Transverse colon (tissue), 4 donors: ENCODE results near the gene GARIN3. TPM values are rescaled to one million over a fixed set of nuclear protein-coding genes. Genes with fewer than 3 reads are reported as not detected.

Source experiments
- DNase-seq: peaks from one replicate; pipeline ENCODE4 v3.0.0-alpha.2; 2019
- H3K27ac ChIP-seq, 4 donors: fragments of 200-600 bp; sonication (generic); 2 replicates each; pipeline ENCODE4 v1.5.1; 2016 to 2018; ENCODE audit warnings: inconsistent platforms in 4 of 4
- H3K27me3 ChIP-seq: fragments of 200-600 bp; sonication (generic); 2 replicates; pipeline ENCODE4 v1.5.1; 2017; ENCODE audit warnings: inconsistent platforms
- H3K36me3 ChIP-seq, 4 donors: fragments of 200-600 bp; sonication (generic); 2 replicates each; pipeline ENCODE4 v1.5.1; 2017 to 2019; ENCODE audit warnings: inconsistent platforms in 4 of 4
- H3K4me1 ChIP-seq, 4 donors: fragments of 200-600 bp; sonication (generic); 2 replicates each; pipeline ENCODE4 v1.5.1; 2017 to 2020; ENCODE audit warnings: inconsistent platforms in 4 of 4
- H3K4me3 ChIP-seq, 4 donors: fragments of 200-600 bp; sonication (generic); 1 replicate in 1 of 4; 2 replicates in 3 of 4; pipeline versions ENCODE4 v1.5.1 to v1.6.1; 2017 to 2019; ENCODE audit warnings: inconsistent platforms in 4 of 4
- H3K9me3 ChIP-seq, 2 donors: fragments of 200-600 bp; sonication (generic); 2 replicates each; pipeline ENCODE4 v1.5.1; 2017 to 2019; ENCODE audit warnings: inconsistent platforms in 2 of 2
- CTCF ChIP-seq, 5 experiments: fragments of 200-600 bp in 3 of 5; fragments of 450-650 bp in 2 of 5; sonication (generic) in 3 of 5; IDR thresholded peaks; 1 replicate in 2 of 5; 2 replicates in 3 of 5; pipeline ENCODE4 v1.5.1; 2016 to 2017; ENCODE audit warnings: antibody characterized with exemption in 5 of 5, inconsistent platforms in 3 of 5, mild to moderate bottlenecking in 2 of 5, moderate library complexity in 1 of 5
- EP300 ChIP-seq: sonication (generic); formaldehyde crosslinking; IDR thresholded peaks from one replicate; pipeline ENCODE4 v1.6.1; 2017; ENCODE audit warnings: antibody characterized with exemption, low read depth
- POLR2A ChIP-seq: fragments of 450-650 bp; IDR thresholded peaks from one replicate; pipeline ENCODE4 v1.6.1; 2016; ENCODE audit warnings: antibody characterized with exemption, mild to moderate bottlenecking, moderate library complexity
- POLR2AphosphoS5 ChIP-seq, 3 donors: sonication (generic); formaldehyde crosslinking; IDR thresholded peaks; one replicate each; pipeline ENCODE4 v1.6.1; 2016; ENCODE audit warnings: antibody characterized with exemption in 3 of 3
- WGBS, 2 donors: methylation state at CpG; one replicate each; pipeline ENCODE4 v1.1.5; 2018; ENCODE audit warnings: low coverage in 1 of 2; 5-methylcytosine and 5-hydroxymethylcytosine counted together
- in situ Hi-C, 4 donors: fragments of 200-750 bp; cut with MboI; loops; one replicate each; pipeline versions ENCODE4 v1.15.0 to v1.15.1; 2017; ENCODE audit warnings: low sequenced_read_pairs in 3 of 4, low pct_ligation_motif_present in 1 of 4, low pct_unique_long_range_greater_than_20kb in 1 of 4
- intact Hi-C: fragments of 100-400 bp; cut with DNase I; formaldehyde crosslinking; loops from one replicate; pipeline ENCODE4 v1.15.1; 2023; ENCODE audit warnings: low total_unique reads
- total RNA-seq, 4 donors: library from RNA; depleted of rRNA; stranded (reverse); fragments of >200 nt; gene quantifications; one replicate each; pipeline ENCODE4 v1.1.0, GENCODE V29; 2016

The GARIN3 gene
- total RNA-seq, 4 donors from 2014 or later = not detected

- no peaks in the 10 kb centered on the region for H3K27me3 ChIP-seq
- no peaks in the 10 kb centered on the region for H3K4me1 ChIP-seq
- DNase-seq = no peak
- no peaks in the 10 kb centered on the region for H3K9me3 ChIP-seq
- 53 to 67% methylated on average over 3 to 4 of the region's 4 CpGs for WGBS, 2 donors
- no peaks in the 10 kb centered on the region for H3K36me3 ChIP-seq
- intact Hi-C loops = no loop called here
- no peak overlapping the region for H3K4me3 ChIP-seq
- in situ Hi-C loops = no loop called here
- no peak overlapping the region for H3K27ac ChIP-seq
- TF ChIP-seq POLR2AphosphoS5 (IDR thresholded peaks at IDR 0.05) (no peak), POLR2A (no peak), CTCF (IDR thresholded peaks at IDR 0.05) (no peak), EP300 (no peak)
These were observed 37.4 kb upstream of the GARIN3 start for GRCh38 chr5:157203417-157203816.

- Histone ChIP-seq H3K36me3 (no peaks in the 10 kb centered on the region), H3K27me3 (no peaks in the 10 kb centered on the region), H3K4me3 (no peak overlapping the region), H3K4me1 (no peaks in the 10 kb centered on the region), H3K9me3 (no peaks in the 10 kb centered on the region), H3K27ac (no peak overlapping the region)
- DNase-seq = no peak
- TF ChIP-seq POLR2A (no peak), POLR2AphosphoS5 (IDR thresholded peaks at IDR 0.05) (no peak), CTCF (IDR thresholded peaks at IDR 0.05) (no peak), EP300 (no peak)
- 83 to 88% methylated on average over 4 of the region's 4 CpGs for WGBS, 2 donors
- in situ Hi-C loops (no loop called here), intact Hi-C loops (no loop called here)
These were observed 35.8 kb upstream of the GARIN3 start for GRCh38 chr5:157201857-157202256.

GRCh38 chr5:157198277-157198986 lies 32.4 kb upstream of the GARIN3 start:
- H3K4me1 ChIP-seq = no peaks in the 10 kb centered on the region
- intact Hi-C loops = no loop called here
- peak; percentile 30 for DNase-seq
- in situ Hi-C loops = no loop called here
- H3K4me3 ChIP-seq = no peak overlapping the region
- whole genome bisulfite sequencing, 2 donors = 68 to 73% methylated on average over 3 to 4 of the region's 5 CpGs
- TF ChIP-seq POLR2AphosphoS5 (IDR thresholded peaks at IDR 0.05) = no peak
- no peak for TF ChIP-seq EP300
- no peak for TF ChIP-seq POLR2A
- TF ChIP-seq CTCF (IDR thresholded peaks at IDR 0.05) = no peak
- H3K27me3 ChIP-seq = no peaks in the 10 kb centered on the region
- no peak overlapping the region for H3K27ac ChIP-seq
- H3K9me3 ChIP-seq = no peaks in the 10 kb centered on the region
- no peaks in the 10 kb centered on the region for H3K36me3 ChIP-seq

GRCh38 chr5:157197086-157197485 lies 31.0 kb upstream of the GARIN3 start:
- H3K4me3 ChIP-seq = no peak overlapping the region
- H3K27me3 ChIP-seq = no peaks in the 10 kb centered on the region
- intact Hi-C loops = no loop called here
- no peaks in the 10 kb centered on the region for H3K9me3 ChIP-seq
- H3K4me1 ChIP-seq = no peaks in the 10 kb centered on the region
- TF ChIP-seq CTCF (IDR thresholded peaks at IDR 0.05) (no peak), EP300 (no peak), POLR2A (no peak), POLR2AphosphoS5 (IDR thresholded peaks at IDR 0.05) (no peak)
- no peak overlapping the region for H3K27ac ChIP-seq
- H3K36me3 ChIP-seq = no peaks in the 10 kb centered on the region
- 70 to 89% methylated on average over 3 of the region's 3 CpGs for WGBS, 2 donors
- DNase-seq = no peak
- in situ Hi-C loops = no loop called here
